ENCODE data around the gene HS3ST5.
"Not testable (repeated sequence)": the region's sequence is repeated elsewhere in the genome, so short reads cannot be mapped to it uniquely, and the experiment has no call there.

DNA sequence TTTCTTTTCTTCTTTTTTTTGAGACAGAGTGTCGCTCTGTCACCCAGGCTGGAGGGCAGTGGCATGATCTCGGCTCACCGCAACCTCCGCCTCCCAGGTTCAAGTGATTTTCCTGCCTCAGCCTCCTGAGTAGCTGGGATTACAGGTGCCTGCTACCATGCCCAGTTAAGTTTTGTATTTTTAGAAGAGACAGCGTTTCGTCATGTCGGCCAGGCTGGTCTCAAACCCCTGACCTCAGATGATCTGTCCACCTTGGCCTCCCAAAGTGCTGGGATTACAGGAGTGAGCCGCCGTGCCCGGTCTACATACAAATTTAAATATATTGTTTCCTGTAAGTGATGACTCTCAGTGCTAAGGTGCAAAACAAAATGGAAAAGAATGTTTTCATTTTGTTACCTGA, 124.8 kb downstream of the HS3ST5 start:
- TF ChIP-seq EZH2phosphoT487 (IDR thresholded peaks at IDR 0.05; ENCODE audit: unreplicated experiment); EZH2 (IDR thresholded peaks at IDR 0.05; ENCODE audit: low read depth, unreplicated experiment); ZNF331 (CRISPR knock-in tag; IDR thresholded peaks at IDR 0.05; ENCODE audit: low read depth); POLR2AphosphoS5 (IDR thresholded peaks at IDR 0.05; ENCODE audit: low read depth); JUNB (IDR thresholded peaks at IDR 0.05; ENCODE audit: unreplicated experiment); CREB1 (CRISPR knock-in tag; IDR thresholded peaks at IDR 0.05; ENCODE audit: low read depth): not testable (repeated sequence)
- TF ChIP-seq, protein P1, sequence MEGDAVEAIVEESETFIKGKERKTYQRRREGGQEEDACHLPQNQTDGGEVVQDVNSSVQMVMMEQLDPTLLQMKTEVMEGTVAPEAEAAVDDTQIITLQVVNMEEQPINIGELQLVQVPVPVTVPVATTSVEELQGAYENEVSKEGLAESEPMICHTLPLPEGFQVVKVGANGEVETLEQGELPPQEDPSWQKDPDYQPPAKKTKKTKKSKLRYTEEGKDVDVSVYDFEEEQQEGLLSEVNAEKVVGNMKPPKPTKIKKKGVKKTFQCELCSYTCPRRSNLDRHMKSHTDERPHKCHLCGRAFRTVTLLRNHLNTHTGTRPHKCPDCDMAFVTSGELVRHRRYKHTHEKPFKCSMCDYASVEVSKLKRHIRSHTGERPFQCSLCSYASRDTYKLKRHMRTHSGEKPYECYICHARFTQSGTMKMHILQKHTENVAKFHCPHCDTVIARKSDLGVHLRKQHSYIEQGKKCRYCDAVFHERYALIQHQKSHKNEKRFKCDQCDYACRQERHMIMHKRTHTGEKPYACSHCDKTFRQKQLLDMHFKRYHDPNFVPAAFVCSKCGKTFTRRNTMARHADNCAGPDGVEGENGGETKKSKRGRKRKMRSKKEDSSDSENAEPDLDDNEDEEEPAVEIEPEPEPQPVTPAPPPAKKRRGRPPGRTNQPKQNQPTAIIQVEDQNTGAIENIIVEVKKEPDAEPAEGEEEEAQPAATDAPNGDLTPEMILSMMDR (conservative IDR thresholded peaks at IDR 0.05; ENCODE audit: low read depth in 2 of 2) = not testable (repeated sequence)
- TF ChIP-seq, protein P2, sequence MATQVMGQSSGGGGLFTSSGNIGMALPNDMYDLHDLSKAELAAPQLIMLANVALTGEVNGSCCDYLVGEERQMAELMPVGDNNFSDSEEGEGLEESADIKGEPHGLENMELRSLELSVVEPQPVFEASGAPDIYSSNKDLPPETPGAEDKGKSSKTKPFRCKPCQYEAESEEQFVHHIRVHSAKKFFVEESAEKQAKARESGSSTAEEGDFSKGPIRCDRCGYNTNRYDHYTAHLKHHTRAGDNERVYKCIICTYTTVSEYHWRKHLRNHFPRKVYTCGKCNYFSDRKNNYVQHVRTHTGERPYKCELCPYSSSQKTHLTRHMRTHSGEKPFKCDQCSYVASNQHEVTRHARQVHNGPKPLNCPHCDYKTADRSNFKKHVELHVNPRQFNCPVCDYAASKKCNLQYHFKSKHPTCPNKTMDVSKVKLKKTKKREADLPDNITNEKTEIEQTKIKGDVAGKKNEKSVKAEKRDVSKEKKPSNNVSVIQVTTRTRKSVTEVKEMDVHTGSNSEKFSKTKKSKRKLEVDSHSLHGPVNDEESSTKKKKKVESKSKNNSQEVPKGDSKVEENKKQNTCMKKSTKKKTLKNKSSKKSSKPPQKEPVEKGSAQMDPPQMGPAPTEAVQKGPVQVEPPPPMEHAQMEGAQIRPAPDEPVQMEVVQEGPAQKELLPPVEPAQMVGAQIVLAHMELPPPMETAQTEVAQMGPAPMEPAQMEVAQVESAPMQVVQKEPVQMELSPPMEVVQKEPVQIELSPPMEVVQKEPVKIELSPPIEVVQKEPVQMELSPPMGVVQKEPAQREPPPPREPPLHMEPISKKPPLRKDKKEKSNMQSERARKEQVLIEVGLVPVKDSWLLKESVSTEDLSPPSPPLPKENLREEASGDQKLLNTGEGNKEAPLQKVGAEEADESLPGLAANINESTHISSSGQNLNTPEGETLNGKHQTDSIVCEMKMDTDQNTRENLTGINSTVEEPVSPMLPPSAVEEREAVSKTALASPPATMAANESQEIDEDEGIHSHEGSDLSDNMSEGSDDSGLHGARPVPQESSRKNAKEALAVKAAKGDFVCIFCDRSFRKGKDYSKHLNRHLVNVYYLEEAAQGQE (IDR thresholded peaks at IDR 0.05; ENCODE audit: unreplicated experiment) = not testable (repeated sequence)

Measured in GM23338 (cell line).